A673 (cell line): ENCODE results near the gene CELSR3. TPM values are rescaled to one million over a fixed set of nuclear protein-coding genes. Genes with fewer than 3 reads are reported as not detected.

ENCODE experiments used
- BruUV-seq: library from RNA; stranded (reverse); fragments of 400-500 nt; replicated peaks from 2 replicates; lab custom pipeline; 2021; lab: Mats Ljungman, UMichigan
- CTCF ChIA-PET: fragments of 300-600 bp; sonication (Branson Sonifier 250); formaldehyde crosslinking; loops from one replicate; lab custom pipeline; 2022; ENCODE audit warnings: antibody characterized with exemption; lab: Charles Lee
- POLR2A ChIA-PET: fragments of 300-600 bp; sonication (Branson Sonifier 250); formaldehyde crosslinking; loops from one replicate; lab custom pipeline; 2022; ENCODE audit warnings: antibody characterized with exemption; ENCODE audit not compliant: low non-redundant PET; lab: Charles Lee
- DNase-seq: peaks from one replicate; pipeline ENCODE4 v3.0.0-alpha.2; 2015; ENCODE audit warnings: low spot score
- H3K27ac ChIP-seq: fragments of 200-600 bp; sonication (generic); 2 replicates; pipeline ENCODE4 v1.5.1; 2016; ENCODE audit warnings: mixed run types, low read depth, mild to moderate bottlenecking, mixed read lengths, antibody characterized with exemption, low read length; ENCODE audit not compliant: poor library complexity, severe bottlenecking
- H3K27me3 ChIP-seq: fragments of 200-600 bp; sonication (generic); replicated peaks from 2 replicates; pipeline ENCODE4 v1.6.1; 2017; ENCODE audit warnings: mixed run types, low read depth, mild to moderate bottlenecking, mixed read lengths, antibody characterized with exemption, low read length; ENCODE audit not compliant: insufficient read depth, poor library complexity
- H3K36me3 ChIP-seq: fragments of 200-600 bp; sonication (generic); 2 replicates; pipeline ENCODE4 v1.6.1; 2016; ENCODE audit warnings: mixed run types, mild to moderate bottlenecking, mixed read lengths, antibody characterized with exemption, low read length; ENCODE audit not compliant: insufficient read depth, poor library complexity, severe bottlenecking
- H3K4me1 ChIP-seq: fragments of 200-600 bp; sonication (generic); 2 replicates; pipeline ENCODE4 v1.6.1; 2017; ENCODE audit warnings: mixed run types, mild to moderate bottlenecking, mixed read lengths, antibody characterized with exemption, low read length; ENCODE audit not compliant: insufficient read depth, poor library complexity, severe bottlenecking
- H3K4me3 ChIP-seq: fragments of 200-600 bp; sonication (generic); 2 replicates; pipeline ENCODE4 v1.5.1; 2016; ENCODE audit warnings: low read depth, mixed run types, mild to moderate bottlenecking, mixed read lengths, low read length; ENCODE audit not compliant: poor library complexity, severe bottlenecking
- H3K9me3 ChIP-seq: fragments of 200-600 bp; sonication (generic); 2 replicates; pipeline ENCODE4 v1.6.1; 2016; ENCODE audit warnings: mixed run types, low read depth, mild to moderate bottlenecking, mixed read lengths, antibody characterized with exemption, low read length; ENCODE audit not compliant: poor library complexity, severe bottlenecking
- CTCF ChIP-seq: fragments of 300-800, 200-600 bp; sonication (generic); conservative IDR thresholded peaks from 2 replicates; pipeline ENCODE4 v1.5.1; 2017; ENCODE audit warnings: low read depth, mild to moderate bottlenecking, antibody characterized with exemption, low read length, moderate library complexity, mixed read lengths
- EZH2 ChIP-seq: fragments of 200-600 bp; sonication (generic); IDR thresholded peaks from 2 replicates; pipeline ENCODE4 v1.6.1; 2017; ENCODE audit warnings: borderline replicate concordance, low read depth, mild to moderate bottlenecking, mixed read lengths, antibody characterized with exemption, low read length; ENCODE audit not compliant: poor library complexity, severe bottlenecking
- intact Hi-C: fragments of 100-400 bp; cut with micrococcal nuclease; formaldehyde crosslinking; loops from one replicate; pipeline ENCODE4 v1.10.0; 2022; ENCODE audit not compliant: unreplicated experiment
- total RNA-seq: library from RNA; stranded (reverse); gene quantifications from 2 replicates; pipeline ENCODE4 v1.2.3, GENCODE V29; 2021

CELSR3 gene
- total RNA-seq, 1 experiment from 2014 or later: 1.2 TPM

- peaks cover 12% of the 10 kb centered on the region for H3K4me1 ChIP-seq
- peaks cover 36% of the 10 kb centered on the region for H3K36me3 ChIP-seq
- no peaks in the 10 kb centered on the region for H3K27me3 ChIP-seq
- ChIA-PET CTCF (no interaction called here), POLR2A (no interaction called here)
- DNase-seq: no peak
- H3K4me3 ChIP-seq: no peak overlapping the region
- TF ChIP-seq CTCF (no peak), EZH2 (no peak)
- no peaks in the 10 kb centered on the region for H3K9me3 ChIP-seq
- intact Hi-C loops: no loop called here
- BruUV-seq: no TSS peak
- no peak overlapping the region for H3K27ac ChIP-seq
Observed at GRCh38 chr3:48601622-48601994, 61.1 kb downstream of the CELSR3 start.

GRCh38 chr3:48600711-48601621 lies 61.7 kb downstream of the CELSR3 start:
- Histone ChIP-seq H3K4me3 (no peak overlapping the region), H3K36me3 (peaks cover 35% of the 10 kb centered on the region), H3K27ac (no peak overlapping the region), H3K9me3 (no peaks in the 10 kb centered on the region), H3K27me3 (no peaks in the 10 kb centered on the region), H3K4me1 (peaks cover 15% of the 10 kb centered on the region)
- CTCF ChIA-PET: no interaction called here
- no TSS peak for BruUV-seq
- POLR2A ChIA-PET: no interaction called here
- DNase-seq: no peak
- no peak for TF ChIP-seq CTCF
- TF ChIP-seq EZH2: no peak
- intact Hi-C loops: no loop called here

GRCh38 chr3:48599509-48600285 lies 63.0 kb downstream of the CELSR3 start:
- Histone ChIP-seq H3K9me3 (no peaks in the 10 kb centered on the region), H3K4me1 (peaks cover 24% of the 10 kb centered on the region), H3K36me3 (peaks cover 23% of the 10 kb centered on the region), H3K27ac (no peak overlapping the region), H3K4me3 (no peak overlapping the region), H3K27me3 (no peaks in the 10 kb centered on the region)
- no TSS peak for BruUV-seq
- TF ChIP-seq EZH2: no peak
- TF ChIP-seq CTCF: no peak
- intact Hi-C loops: no loop called here
- no peak for DNase-seq
- ChIA-PET CTCF (no interaction called here), POLR2A (no interaction called here)
